Lower leg skin (tissue), 3 donors: ENCODE data around the gene DKC1.

Experiments
- CTCF ChIP-seq, 3 donors: fragments of 450-650 bp; IDR thresholded peaks; one replicate each; pipeline ENCODE4 v1.5.1; 2016; ENCODE audit warnings: antibody characterized with exemption in 3 of 3, mild to moderate bottlenecking in 3 of 3, moderate library complexity in 2 of 3
- POLR2A ChIP-seq, 2 donors: fragments of 450-650 bp; IDR thresholded peaks; one replicate each; pipeline ENCODE4 v1.6.1; 2016 to 2017; ENCODE audit warnings: antibody characterized with exemption in 2 of 2, mild to moderate bottlenecking in 1 of 2, moderate library complexity in 1 of 2

GRCh38 chrX:154762537-154763296, at the start of gene DKC1:
- TF ChIP-seq CTCF (IDR thresholded peaks at IDR 0.05) (no peak), POLR2A (IDR thresholded peaks at IDR 0.05) (no peak)
